ENCODE data around the gene PAN2.

Gene PAN2

GRCh38 chr12:56307221-56307965 is 26.4 kb downstream of the PAN2 start:
- H3K4me1 Mint-ChIP-seq, result peaks cover under 1% of the 10 kb centered on the region
- peaks cover 11% of the 10 kb centered on the region for H3K36me3 Mint-ChIP-seq
- no peak overlapping the region for H3K27ac Mint-ChIP-seq
- H3K9me3 Mint-ChIP-seq, result no peaks in the 10 kb centered on the region
- H3K4me3 Mint-ChIP-seq, result no peak overlapping the region
- CTCF ChIA-PET, result no interaction called here
- H3K27me3 Mint-ChIP-seq, result no peaks in the 10 kb centered on the region
- DNase-seq, result no peak

GRCh38 chr12:56304872-56305590 is 28.8 kb downstream of the PAN2 start:
- DNase-seq, result no peak
- Mint-ChIP-seq H3K9me3 (no peaks in the 10 kb centered on the region), H3K4me3 (no peak overlapping the region), H3K4me1 (peaks cover 20% of the 10 kb centered on the region), H3K27me3 (no peaks in the 10 kb centered on the region), H3K36me3 (peaks cover 6% of the 10 kb centered on the region), H3K27ac (no peak overlapping the region)
- CTCF ChIA-PET, result interaction anchor here (0.9 to 1.7 kb wide), 2 partner anchors 11 to 23 kb away, joined by 4 to 7 read pairs; partner anchors contain the start of gene CNPY2

- Mint-ChIP-seq H3K27ac (no peak overlapping the region), H3K4me3 (no peak overlapping the region), H3K36me3 (peaks cover 3% of the 10 kb centered on the region), H3K27me3 (no peaks in the 10 kb centered on the region), H3K4me1 (peaks cover 20% of the 10 kb centered on the region), H3K9me3 (no peaks in the 10 kb centered on the region)
- no peak for DNase-seq
- CTCF ChIA-PET, result interaction anchor here (0.9 to 1.7 kb wide), 2 partner anchors 11 to 23 kb away, joined by 4 to 7 read pairs; partner anchors contain the start of gene CNPY2
Measured at GRCh38 chr12:56304276-56304675, 29.5 kb downstream of the PAN2 start.

GRCh38 chr12:56300644-56301464 is 32.9 kb downstream of the PAN2 start:
- DNase-seq, result no peak
- CTCF ChIA-PET, result interaction anchor here (0.7 to 1.5 kb wide), 7 partner anchors 15 to 107 kb away, joined by 3 to 4 read pairs (median 3); partner anchors contain the start of genes ANKRD52, CNPY2 and COQ10A
- Mint-ChIP-seq H3K4me1 (peaks cover 51% of the 10 kb centered on the region), H3K9me3 (no peaks in the 10 kb centered on the region), H3K27ac (peak overlapping the region; percentile 96), H3K4me3 (peak overlapping the region; percentile 86), H3K27me3 (no peaks in the 10 kb centered on the region), H3K36me3 (peaks cover 21% of the 10 kb centered on the region)

- DNase-seq, result peak; percentile 99
- H3K36me3 Mint-ChIP-seq, result peaks cover 18% of the 10 kb centered on the region
- no peaks in the 10 kb centered on the region for H3K27me3 Mint-ChIP-seq
- CTCF ChIA-PET, result interaction anchor here (0.9 to 1.7 kb wide), 8 partner anchors 16 to 164 kb away, joined by 3 to 4 read pairs (median 3); partner anchors contain the start of genes ANKRD52 and CNPY2
- H3K9me3 Mint-ChIP-seq, result no peaks in the 10 kb centered on the region
- peak within 1 kb of the TSS; percentile 96 for H3K27ac Mint-ChIP-seq
- H3K4me3 Mint-ChIP-seq, result peak within 1 kb of the TSS; percentile 86
- peaks cover 51% of the 10 kb centered on the region for H3K4me1 Mint-ChIP-seq
Measured at GRCh38 chr12:56299853-56300643, 33.8 kb downstream of the PAN2 start, which contains the start of gene CS. Gene CS (minus strand): TSS chr12:56300330. CDS start chr12:56300201, 129 bp downstream.

GRCh38 chr12:56299308-56299852 is 34.4 kb downstream of the PAN2 start:
- peak; percentile 47 for DNase-seq
- Mint-ChIP-seq H3K36me3 (peaks cover 18% of the 10 kb centered on the region), H3K4me1 (peaks cover 53% of the 10 kb centered on the region), H3K27ac (peak overlapping the region; percentile 96), H3K9me3 (no peaks in the 10 kb centered on the region), H3K4me3 (peak overlapping the region; percentile 86), H3K27me3 (no peaks in the 10 kb centered on the region)
- CTCF ChIA-PET, result interaction anchor here (1.0 to 1.7 kb wide), 5 partner anchors 10 to 165 kb away, joined by 3 to 8 read pairs (median 4); partner anchors contain the start of genes CNPY2 and PAN2

GRCh38 chr12:56298828-56299227 is 35.0 kb downstream of the PAN2 start:
- no peaks in the 10 kb centered on the region for H3K27me3 Mint-ChIP-seq
- H3K27ac Mint-ChIP-seq, result peak overlapping the region; percentile 96
- no peaks in the 10 kb centered on the region for H3K9me3 Mint-ChIP-seq
- CTCF ChIA-PET, result interaction anchor here (1.0 to 2.1 kb wide), 5 partner anchors 9 to 165 kb away, joined by 3 to 8 read pairs (median 4); partner anchors contain the start of gene PAN2
- H3K4me1 Mint-ChIP-seq, result peaks cover 55% of the 10 kb centered on the region
- peaks cover 18% of the 10 kb centered on the region for H3K36me3 Mint-ChIP-seq
- H3K4me3 Mint-ChIP-seq, result peak overlapping the region; percentile 86
- no peak for DNase-seq

GRCh38 chr12:56297400-56297799 is 36.4 kb downstream of the PAN2 start:
- H3K4me1 Mint-ChIP-seq, result peaks cover 61% of the 10 kb centered on the region
- no peak for DNase-seq
- peak overlapping the region; percentile 49 for H3K27ac Mint-ChIP-seq
- no peaks in the 10 kb centered on the region for H3K9me3 Mint-ChIP-seq
- peaks cover 21% of the 10 kb centered on the region for H3K36me3 Mint-ChIP-seq
- no peaks in the 10 kb centered on the region for H3K27me3 Mint-ChIP-seq
- H3K4me3 Mint-ChIP-seq, result no peak overlapping the region
- CTCF ChIA-PET, result interaction anchor here (1.0 to 2.1 kb wide), 3 partner anchors 26 to 216 kb away, joined by 3 to 7 read pairs (median 3); no protein-coding TSS in a partner anchor

GRCh38 chr12:56296295-56296694 is 37.5 kb downstream of the PAN2 start:
- H3K36me3 Mint-ChIP-seq, result peaks cover 25% of the 10 kb centered on the region
- CTCF ChIA-PET, result interaction anchor here (1.0 kb wide), 1 partner anchor 217 kb away, joined by 3 read pairs; no protein-coding TSS in a partner anchor
- H3K4me1 Mint-ChIP-seq, result peaks cover 61% of the 10 kb centered on the region
- H3K9me3 Mint-ChIP-seq, result no peaks in the 10 kb centered on the region
- no peaks in the 10 kb centered on the region for H3K27me3 Mint-ChIP-seq
- no peak for DNase-seq
- no peak overlapping the region for H3K4me3 Mint-ChIP-seq
- no peak overlapping the region for H3K27ac Mint-ChIP-seq

GRCh38 chr12:56293795-56294194 is 40.0 kb downstream of the PAN2 start:
- H3K36me3 Mint-ChIP-seq, result peaks cover 37% of the 10 kb centered on the region
- no peak for DNase-seq
- peaks cover 66% of the 10 kb centered on the region for H3K4me1 Mint-ChIP-seq
- no peaks in the 10 kb centered on the region for H3K9me3 Mint-ChIP-seq
- CTCF ChIA-PET, result interaction anchor here (1.3 to 1.5 kb wide), 3 partner anchors 33 to 88 kb away, joined by 3 read pairs; no protein-coding TSS in a partner anchor
- no peak overlapping the region for H3K4me3 Mint-ChIP-seq
- H3K27me3 Mint-ChIP-seq, result no peaks in the 10 kb centered on the region
- peak overlapping the region; percentile 14 for H3K27ac Mint-ChIP-seq

- Mint-ChIP-seq H3K4me3 (no peak overlapping the region), H3K4me1 (peaks cover 41% of the 10 kb centered on the region), H3K27ac (peak overlapping the region; percentile 52), H3K36me3 (peaks cover 37% of the 10 kb centered on the region), H3K27me3 (no peaks in the 10 kb centered on the region), H3K9me3 (no peaks in the 10 kb centered on the region)
- CTCF ChIA-PET, result interaction anchor here (0.7 to 2.0 kb wide), 5 partner anchors 10 to 84 kb away, joined by 3 to 8 read pairs (median 3); no protein-coding TSS in a partner anchor
- DNase-seq, result no peak
Measured at GRCh38 chr12:56288705-56289387, 45.0 kb downstream of the PAN2 start.

All from activated naive CD4-positive, alpha-beta T cell treated with anti-CD3 and anti-CD28 coated beads, Interleukin-2, amount 10 ng/mL, durations not matched to agents 7 days and 5 days (primary cell).